ENCODE results near the gene BTBD8.

Gene BTBD8

DNA sequence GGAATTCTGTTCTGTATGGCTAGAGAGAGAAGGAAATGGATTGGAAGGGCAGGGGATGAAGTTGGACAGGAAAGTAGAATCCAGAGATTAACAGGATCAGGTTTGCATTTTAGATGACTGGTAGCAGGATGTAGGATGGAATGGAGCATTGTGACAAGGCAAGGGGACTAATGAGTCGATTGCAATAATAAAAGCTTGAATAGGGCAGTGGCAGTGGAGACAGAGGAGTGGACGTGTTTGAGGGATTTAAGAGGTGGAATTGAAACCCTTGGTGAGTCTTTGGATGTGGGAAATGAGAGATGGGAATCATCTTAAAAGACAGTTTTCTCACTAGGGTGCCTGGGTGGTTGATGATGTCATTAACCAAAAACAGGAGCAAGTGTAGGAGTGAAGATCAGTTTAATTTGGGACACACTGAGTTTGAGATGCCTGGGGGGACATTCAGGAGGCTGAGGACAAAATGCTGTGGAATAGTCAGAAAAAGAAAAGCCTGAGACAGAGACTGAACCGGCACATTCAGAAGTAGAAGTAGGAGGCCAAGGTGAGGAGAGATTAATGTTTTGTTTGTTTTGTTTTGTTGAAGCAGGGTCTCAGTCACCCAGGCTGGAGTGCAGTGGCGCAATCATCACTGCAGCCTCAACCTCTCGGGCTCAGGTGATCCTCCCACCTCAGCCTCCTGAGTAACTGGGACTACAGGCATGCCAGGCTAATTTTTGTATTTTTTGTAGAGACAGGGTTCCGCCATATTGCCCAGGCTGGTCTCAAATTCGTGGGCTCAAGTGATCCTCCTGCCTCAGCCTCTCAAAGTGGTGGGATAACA lies 108.5 kb downstream of the BTBD8 start:
- DNase-seq = no peak

DNA sequence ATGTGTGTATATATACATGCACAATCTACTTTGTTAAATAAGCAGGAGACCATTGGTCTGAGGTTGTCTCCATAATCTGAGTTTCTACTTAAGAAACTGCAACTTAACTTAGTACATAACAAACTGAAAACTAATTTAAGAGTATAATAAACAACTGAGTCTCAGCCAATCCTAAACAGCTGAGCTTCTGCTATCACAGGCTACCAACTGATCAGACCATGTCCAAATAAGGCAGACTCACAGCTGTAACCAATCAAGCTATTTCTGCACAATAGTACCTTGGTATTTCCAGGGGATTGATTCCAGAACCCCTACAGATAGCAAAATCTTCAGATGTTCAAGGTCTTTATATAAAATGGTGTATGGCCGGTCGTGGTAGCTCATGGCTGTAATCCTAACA lies 111.6 kb downstream of the BTBD8 start:
- DNase-seq = no peak
- intact Hi-C loops (cut with DNase I) = no loop called here

More for the DNA sequence above, 108.5 kb downstream of the BTBD8 start:
- intact Hi-C loops (cut with DNase I) = no loop called here

DNA sequence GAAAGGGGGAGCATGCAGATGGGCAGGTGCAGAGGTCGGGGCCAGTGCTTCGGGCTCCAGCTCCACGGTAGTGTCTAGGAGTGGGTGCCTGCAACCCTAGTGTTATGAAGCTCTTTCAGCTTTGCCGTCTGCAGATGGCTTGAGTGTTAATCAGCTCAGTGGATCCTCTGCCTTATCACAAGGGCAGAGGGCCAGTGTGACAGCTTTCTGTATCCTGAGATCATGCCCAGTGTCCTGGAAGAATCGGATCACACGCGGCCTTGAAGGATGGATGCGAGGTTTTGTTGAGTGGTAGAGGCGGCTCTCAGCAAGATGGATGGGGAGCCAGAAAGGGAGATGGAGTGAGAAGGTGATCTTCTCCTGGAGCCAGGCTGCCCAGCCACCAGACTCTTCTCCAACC lies 112.1 kb downstream of the BTBD8 start:
- intact Hi-C loops (cut with DNase I) = no loop called here
- DNase-seq = no peak

DNA sequence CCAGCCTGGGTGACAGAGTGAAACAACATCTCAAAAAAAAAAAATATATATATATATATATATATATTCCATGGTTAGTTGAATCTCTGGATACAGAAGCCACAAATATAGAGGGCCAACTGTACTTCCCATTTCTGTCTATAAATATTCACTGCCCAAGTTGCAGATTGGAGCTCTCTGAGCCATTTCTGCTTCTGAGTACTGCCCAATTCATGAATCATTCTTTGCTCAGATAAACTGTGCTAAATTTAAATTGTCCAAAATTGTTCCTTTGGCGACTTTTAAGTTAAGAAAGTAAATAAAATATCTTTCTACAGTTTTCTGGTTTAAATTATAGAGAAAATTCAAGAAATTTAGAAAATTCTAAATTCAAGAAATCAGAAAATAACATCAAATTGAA lies 114.4 kb downstream of the BTBD8 start:
- DNase-seq = no peak
- intact Hi-C loops (cut with DNase I) = no loop called here

DNA sequence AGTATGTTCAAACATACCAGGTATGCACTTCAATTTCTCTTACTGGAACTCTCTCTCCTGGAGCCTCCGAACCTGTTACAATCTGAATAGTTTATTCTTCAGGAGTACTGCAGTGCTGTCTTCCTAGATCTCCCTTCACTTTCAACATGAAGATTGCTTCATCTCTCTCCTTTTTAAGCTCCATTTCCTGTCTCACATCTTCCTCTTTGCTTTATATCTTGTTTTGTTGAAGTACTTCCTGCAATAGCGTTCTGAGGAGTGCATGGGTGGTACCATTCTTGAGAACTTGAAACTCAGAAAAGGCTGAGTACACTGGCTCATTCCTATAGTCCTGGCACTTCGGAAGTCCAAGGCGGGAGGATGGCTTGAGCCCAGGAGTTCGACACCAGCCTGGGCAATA lies 121.8 kb downstream of the BTBD8 start:
- DNase-seq = no peak
- intact Hi-C loops (cut with DNase I) = no loop called here

DNA sequence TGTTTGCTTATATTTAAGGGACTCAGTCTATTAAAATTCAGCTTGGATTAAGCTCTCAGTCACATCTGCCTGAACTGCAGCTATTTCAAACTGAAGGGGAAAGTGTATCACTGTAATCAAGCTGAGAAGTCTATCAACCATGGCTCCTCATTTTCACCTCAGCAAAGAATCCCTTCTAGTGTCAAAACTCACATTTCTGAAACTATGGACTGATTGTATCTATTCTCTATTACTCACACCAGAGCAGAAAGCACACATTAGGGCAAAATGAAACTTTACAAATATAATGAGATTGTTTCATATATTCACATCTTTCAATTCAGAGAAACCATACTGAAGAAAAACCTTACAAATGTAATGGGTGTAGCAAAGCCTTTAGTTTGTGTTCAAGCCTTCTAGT lies 123.0 kb downstream of the BTBD8 start:
- no peak for DNase-seq
- intact Hi-C loops (cut with DNase I) = no loop called here

DNA sequence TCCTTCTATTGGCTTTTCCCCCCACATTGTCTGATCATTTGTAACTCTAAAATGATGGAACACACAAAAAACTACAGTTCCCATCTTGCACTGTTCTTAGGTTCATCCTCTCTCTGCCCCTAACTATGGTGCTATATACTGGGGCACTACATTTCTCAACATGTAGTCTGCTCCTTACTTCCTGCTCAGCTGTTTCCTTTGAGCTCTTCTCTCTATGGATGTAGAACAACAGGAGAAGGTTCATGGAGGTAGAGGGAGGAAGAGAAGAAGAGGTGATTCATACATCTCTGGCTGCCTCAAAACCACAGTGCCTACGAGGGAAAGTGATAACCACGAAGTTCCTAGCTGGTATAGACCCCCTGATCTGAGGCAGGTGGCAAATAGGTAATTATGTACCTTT lies 130.6 kb downstream of the BTBD8 start:
- intact Hi-C loops (cut with DNase I) = no loop called here
- DNase-seq = no peak

DNA sequence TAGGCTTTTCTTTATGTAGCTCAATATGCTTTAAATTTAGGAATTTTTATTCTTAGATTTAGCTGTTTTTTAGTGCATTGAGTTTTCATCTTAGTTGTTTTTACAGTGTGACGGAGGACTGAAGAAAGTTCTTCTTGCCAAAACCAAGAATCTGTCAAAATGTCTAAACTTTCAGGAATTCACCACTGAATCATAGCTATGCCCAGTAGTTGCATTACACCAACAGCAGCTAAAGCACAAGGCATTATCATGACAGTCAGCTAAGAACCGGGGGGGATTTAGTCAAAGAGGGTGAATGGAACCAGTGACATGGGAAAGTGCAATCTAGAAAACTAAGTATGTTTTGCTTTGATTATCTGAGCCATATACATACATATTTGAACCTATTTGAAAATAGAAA lies 131.0 kb downstream of the BTBD8 start:
- intact Hi-C loops (cut with DNase I) = no loop called here
- no peak for DNase-seq

DNA sequence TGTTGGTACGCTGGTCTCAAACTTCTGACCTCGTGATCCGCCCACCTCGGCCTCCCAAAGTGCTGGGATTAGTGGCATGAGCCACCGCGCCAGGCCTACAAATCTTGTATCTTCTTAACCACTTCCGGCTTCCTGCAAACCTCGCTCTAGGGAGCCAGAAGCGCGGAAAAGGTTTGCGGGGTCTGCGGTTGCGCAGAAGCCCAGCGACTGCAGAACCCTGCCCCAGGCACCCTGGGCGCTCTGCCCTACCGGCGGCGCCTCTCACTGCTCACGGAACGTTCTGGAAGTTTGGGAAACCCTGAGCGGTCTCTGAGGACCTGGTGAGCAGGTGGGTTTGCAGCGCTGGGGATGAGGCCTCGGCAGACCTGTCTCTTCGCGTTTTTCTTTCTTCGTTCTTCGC lies 137.6 kb downstream of the BTBD8 start, which contains the start of gene C1orf146:
TSS of gene C1orf146 (plus strand) at position 195 of the 400 bp plus-strand sequence. CDS start 13,506 bp downstream, outside the sequence.
- intact Hi-C loops (cut with DNase I) = no loop called here

DNA sequence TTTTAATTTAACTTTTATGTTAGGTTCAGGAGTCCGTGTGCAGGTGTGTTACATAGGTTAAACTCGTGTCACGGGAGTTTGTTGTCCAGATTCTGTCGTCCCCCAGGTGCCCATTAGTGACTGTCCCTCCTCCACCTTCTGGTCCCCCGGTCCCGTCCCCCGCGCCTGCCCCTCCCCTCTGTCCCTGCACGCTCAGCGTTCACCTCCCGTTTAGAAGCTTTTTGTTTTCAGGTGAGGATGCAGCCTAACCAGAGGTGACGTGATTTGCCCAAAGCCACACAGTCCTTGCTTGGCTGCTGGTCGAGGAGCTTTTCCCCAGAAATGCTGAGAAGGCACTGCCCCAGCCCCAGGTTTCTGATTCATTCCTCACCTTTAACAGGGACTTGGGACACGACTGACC lies 138.4 kb downstream of the BTBD8 start:
- no peak for DNase-seq
- intact Hi-C loops (cut with DNase I) = no loop called here

More for the DNA sequence above, 137.6 kb downstream of the BTBD8 start, which contains the start of gene C1orf146:
- no peak for DNase-seq

DNA sequence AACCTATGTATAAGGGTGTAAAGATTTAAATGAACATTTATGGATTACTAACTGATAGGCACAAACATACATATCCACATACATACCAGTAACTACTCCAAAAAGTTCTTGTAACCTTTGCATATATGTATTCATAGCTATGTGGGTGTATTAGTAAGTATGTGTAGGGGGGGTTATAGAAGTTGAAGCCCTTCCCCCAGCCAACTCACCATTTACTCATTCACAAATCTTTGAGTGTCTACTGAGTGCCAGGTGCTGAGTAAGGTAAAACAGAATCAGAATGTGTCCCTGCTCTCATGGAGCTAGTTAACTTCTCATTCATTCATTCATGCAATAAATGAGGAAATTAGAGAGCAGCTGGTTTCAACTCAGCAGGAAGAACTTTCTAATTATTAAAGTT lies 138.9 kb downstream of the BTBD8 start:
- intact Hi-C loops (cut with DNase I) = no loop called here
- DNase-seq = no peak

DNA sequence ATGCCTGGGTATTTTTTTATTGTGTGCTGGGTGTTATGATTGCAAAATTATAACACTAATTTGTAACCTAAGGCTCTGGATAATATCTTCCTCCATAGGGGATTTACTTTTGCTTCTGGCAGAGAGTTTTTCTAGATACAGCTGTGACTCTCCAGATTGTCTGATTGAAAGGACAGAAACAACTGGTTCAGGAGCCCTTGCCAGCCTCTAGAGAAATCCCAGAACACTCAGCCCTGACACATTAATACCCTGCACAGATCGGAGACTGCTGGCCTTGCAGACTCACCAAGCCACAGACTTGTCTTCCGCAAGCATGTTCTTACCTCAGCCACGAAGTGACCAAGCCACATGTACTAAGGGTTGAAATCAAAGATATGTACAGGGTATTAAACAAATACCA lies 148.3 kb downstream of the BTBD8 start:
- DNase-seq = no peak
- intact Hi-C loops (cut with DNase I) = no loop called here

DNA sequence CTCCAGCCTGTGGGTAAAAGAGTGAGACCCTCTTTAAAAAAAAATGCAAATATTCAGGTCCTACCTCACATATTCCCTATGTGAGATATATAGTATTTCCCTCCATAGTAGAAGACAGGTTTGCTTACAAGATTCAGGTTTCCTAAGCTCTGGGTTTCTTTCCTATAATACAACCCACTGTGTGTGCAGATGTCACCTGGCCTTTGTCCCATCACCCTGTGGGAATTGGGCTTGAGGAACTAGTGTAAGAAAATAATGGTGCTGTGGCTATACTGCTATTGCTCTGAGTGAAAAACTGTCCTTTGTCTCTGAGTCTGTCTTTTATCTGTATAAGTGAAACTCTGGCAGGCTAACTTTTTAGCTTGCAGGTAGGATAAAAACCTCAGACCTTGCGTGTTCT lies 150.6 kb downstream of the BTBD8 start:
- intact Hi-C loops (cut with DNase I) = no loop called here
- DNase-seq = no peak
